B cell (primary cell): ENCODE measurements around the gene ZCCHC3. TPM values are rescaled to one million over a fixed set of nuclear protein-coding genes. Genes with fewer than 3 reads are reported as not detected.

Experiments
- ATAC-seq: fragments of 200-7000 bp; cut with Tn5 transposase; one replicate; pipeline ENCODE4 v1.10.0; 2021; ENCODE audit warnings: low read depth, mild to moderate bottlenecking, moderate number of reproducible peaks, moderate library complexity
- CTCF ChIA-PET: fragments of 350-600 bp; sonication (Branson Sonifier 250); formaldehyde crosslinking; loops from one replicate; lab custom pipeline; 2021; ENCODE audit warnings: antibody characterized with exemption, inconsistent platforms; lab: Charles Lee
- POLR2A ChIA-PET: fragments of 350-600 bp; sonication (Branson Sonifier 250); formaldehyde crosslinking; loops from one replicate; lab custom pipeline; 2021; ENCODE audit warnings: antibody characterized with exemption; lab: Charles Lee
- DNase-seq: peaks from one replicate; pipeline ENCODE4 v3.0.0; 2013
- H2AFZ ChIP-seq: 2 replicates; pipeline ENCODE4 v1.6.1; 2012; ENCODE audit warnings: mild to moderate bottlenecking, low read depth, low read length; ENCODE audit not compliant: insufficient read depth, poor library complexity, severe bottlenecking
- H3K27ac ChIP-seq, 2 donors: 1 replicate in 1 of 2; 2 replicates in 1 of 2; pipeline ENCODE4 v1.5.1; 2012 to 2013; ENCODE audit warnings: low read length in 2 of 2, mild to moderate bottlenecking in 2 of 2, moderate library complexity in 1 of 2
- H3K27me3 ChIP-seq, 4 experiments: fragments of 200-600 bp in 1 of 4; sonication (generic) in 1 of 4; replicated peaks in 1 of 4; 1 replicate in 2 of 4; 2 replicates in 2 of 4; pipeline versions ENCODE4 v1.6.1 to v1.7.0; 2013 to 2016; ENCODE audit warnings: low read length in 3 of 4, mild to moderate bottlenecking in 2 of 4, mixed read lengths in 1 of 4, moderate library complexity in 1 of 4; ENCODE audit not compliant: insufficient read depth in 4 of 4, control insufficient read depth in 3 of 4; ENCODE audit errors: control extremely low read depth in 1 of 4
- H3K36me3 ChIP-seq, 2 experiments: replicated peaks in 1 of 2; 1 replicate in 1 of 2; 2 replicates in 1 of 2; pipeline versions ENCODE4 v1.6.1 to v1.7.1; 2013; ENCODE audit warnings: low read length in 1 of 2; ENCODE audit not compliant: insufficient read depth in 2 of 2, control insufficient read depth in 1 of 2; ENCODE audit errors: control extremely low read depth in 1 of 2, extremely low read depth in 1 of 2
- H3K4me1 ChIP-seq, 2 donors: fragments of 200-600 bp in 1 of 2; sonication (generic) in 1 of 2; 1 replicate in 1 of 2; 2 replicates in 1 of 2; pipeline versions ENCODE4 v1.5.1 to v1.6.1; 2013 to 2017; ENCODE audit warnings: low read length in 2 of 2; ENCODE audit not compliant: control insufficient read depth in 2 of 2, insufficient read depth in 2 of 2
- H3K4me2 ChIP-seq: replicated peaks from 2 replicates; pipeline ENCODE3; 2012; ENCODE audit warnings: mild to moderate bottlenecking, low read depth, low read length; ENCODE audit not compliant: poor library complexity, severe bottlenecking
- H3K4me3 ChIP-seq, 5 experiments: fragments of 200-600 bp in 1 of 5; sonication (generic) in 1 of 5; 1 replicate in 3 of 5; 2 replicates in 2 of 5; pipeline versions ENCODE4 v1.5.1 to v1.7.0; 2011 to 2016; ENCODE audit warnings: low read length in 4 of 5, mild to moderate bottlenecking in 4 of 5, low read depth in 2 of 5, control low read depth in 1 of 5, moderate library complexity in 1 of 5; ENCODE audit not compliant: insufficient read depth in 1 of 5; ENCODE audit errors: control extremely low read depth in 1 of 5, extremely low read depth in 1 of 5
- H3K79me2 ChIP-seq: fragments of 200-600 bp; sonication (generic); one replicate; pipeline ENCODE4 v1.6.0; 2016; ENCODE audit warnings: low read length; ENCODE audit not compliant: control insufficient read depth, insufficient read depth
- H3K9ac ChIP-seq: fragments of 200-600 bp; sonication (generic); 2 replicates; pipeline ENCODE4 v1.6.1; 2017; ENCODE audit warnings: mild to moderate bottlenecking, low read length, moderate library complexity
- H3K9me3 ChIP-seq, 3 donors: one replicate each; pipeline versions ENCODE4 v1.6.1 to v1.7.1; 2013; ENCODE audit warnings: low read length in 2 of 3; ENCODE audit not compliant: control insufficient read depth in 2 of 3, insufficient read depth in 1 of 3; ENCODE audit errors: control extremely low read depth in 1 of 3
- H4K20me1 ChIP-seq: 2 replicates; pipeline ENCODE4 v1.6.0; 2012; ENCODE audit warnings: mild to moderate bottlenecking, low read length; ENCODE audit not compliant: insufficient read depth, control insufficient read depth, poor library complexity, severe bottlenecking
- H3K27ac Mint-ChIP-seq: one replicate; pipeline ENCODE4 v1.8.0; 2021; ENCODE audit warnings: mixed read lengths
- H3K27me3 Mint-ChIP-seq: one replicate; pipeline ENCODE4 v1.8.0; 2021; ENCODE audit warnings: mixed read lengths
- H3K4me1 Mint-ChIP-seq: one replicate; pipeline ENCODE4 v1.8.0; 2021; ENCODE audit warnings: mixed read lengths
- H3K4me3 Mint-ChIP-seq: one replicate; pipeline ENCODE4 v1.8.0; 2021; ENCODE audit warnings: mixed read lengths
- H3K9me3 Mint-ChIP-seq: one replicate; pipeline ENCODE4 v1.8.0; 2022; ENCODE audit warnings: mixed read lengths; ENCODE audit not compliant: insufficient read depth
- CTCF ChIP-seq: fragments of 200-600 bp; IDR thresholded peaks from one replicate; pipeline ENCODE4 v1.8.0; 2022; ENCODE audit warnings: antibody characterized with exemption, mild to moderate bottlenecking
- EZH2 ChIP-seq: IDR thresholded peaks from 2 replicates; pipeline ENCODE4 v1.6.1; 2012; ENCODE audit warnings: borderline replicate concordance, low read depth, mild to moderate bottlenecking, moderate library complexity, low read length; ENCODE audit not compliant: insufficient read depth, poor library complexity, severe bottlenecking
- WGBS: methylation state at CpG from one replicate; pipeline ENCODE4 v1.1.5; 2013; ENCODE audit warnings: missing lambda C conversion rate; ENCODE audit not compliant: insufficient coverage; 5-methylcytosine and 5-hydroxymethylcytosine counted together
- intact Hi-C: fragments of 100-400 bp; cut with micrococcal nuclease; formaldehyde crosslinking; loops from one replicate; pipeline ENCODE4 v1.10.0; 2022
- polyA plus RNA-seq: library from polyadenylated mRNA; depleted of rRNA; stranded (reverse); fragments of >200 nt; gene quantifications from 2 replicates; pipeline ENCODE4 v1.2.3, GENCODE V29; 2012
- total RNA-seq, 2 donors: library from RNA; stranded (reverse); fragments of 120-200 nt in 1 of 2; gene quantifications; 1 replicate in 1 of 2; 2 replicates in 1 of 2; pipeline versions ENCODE4 v1.2.3 to v1.2.4, GENCODE V29; 2013 to 2022

ZCCHC3 gene
- total and polyA plus RNA-seq, 2 donors (not counting 1 experiment from before 2014, with no cell fraction given) = 12.8 to 35.7 TPM

- Histone ChIP-seq H3K79me2 (no peaks in the 10 kb centered on the region), H3K27me3 (no peaks in the 10 kb centered on the region), H3K27ac (peak overlapping the region in 1 of 2 donors; percentile 70), H3K4me3 (peak overlapping the region in 1 of 5 experiments; percentile 72), H4K20me1 (peaks cover 24% of the 10 kb centered on the region), H3K36me3 (peaks cover 0 to 3% of the 10 kb centered on the region in 2 experiments), H3K9ac (no peak overlapping the region), H3K4me2 (peak overlapping the region; percentile 97), H2AFZ (no peak overlapping the region), H3K9me3 (peaks cover 0 to 4% (median 0%) of the 10 kb centered on the region in 3 donors), H3K4me1 (peaks cover 26 to 42% of the 10 kb centered on the region in 2 donors)
- TF ChIP-seq EZH2 = no peak
- no peak for TF ChIP-seq CTCF
- Mint-ChIP-seq H3K27ac (peak overlapping the region; percentile 82), H3K9me3 (no peaks in the 10 kb centered on the region), H3K4me1 (peaks cover 35% of the 10 kb centered on the region), H3K4me3 (peak overlapping the region; percentile 79), H3K27me3 (no peaks in the 10 kb centered on the region)
- intact Hi-C loops = no loop called here
- ChIA-PET CTCF (interaction anchor here (0.7 to 6.3 kb wide), 10 partner anchors 8 to 117 kb away, joined by 3 to 89 read pairs (median 12); partner anchors contain the start of genes NRSN2 and ZCCHC3), POLR2A (interaction anchor here (1.4 kb wide), 1 partner anchor 30 kb away, joined by 3 read pairs; no protein-coding TSS in a partner anchor)
- DNase-seq = peak; percentile 38
- no peak for ATAC-seq
- WGBS = 74% methylated on average over 21 of the region's 31 CpGs
These were observed 30.9 kb downstream of the ZCCHC3 start for GRCh38 chr20:328027-328974.
